HCT116 (cell line): ENCODE measurements around the gene ZNF239. TPM values are rescaled to one million over a fixed set of nuclear protein-coding genes. Genes with fewer than 3 reads are reported as not detected.
A peak's percentile ranks its signal among the peaks of the same experiment; 100 is the strongest.

Experiments used
- ATAC-seq: fragments of 200-7000 bp; cut with Tn5 transposase; 2 replicates; pipeline ENCODE4 v1.9.1; 2020; ENCODE audit warnings: mild to moderate bottlenecking, moderate library complexity
- BruUV-seq: library from RNA; stranded (reverse); fragments of 400-500 nt; replicated peaks from 2 replicates; lab custom pipeline; 2021; lab: Mats Ljungman, UMichigan
- CTCF ChIA-PET: fragments of 300-600 bp; sonication (Branson Sonifier 250); formaldehyde crosslinking; loops from one replicate; lab custom pipeline; 2021; ENCODE audit warnings: antibody characterized with exemption; lab: Charles Lee
- POLR2A ChIA-PET: fragments of 300-600, 350-600 bp; sonication (Branson Sonifier 250); formaldehyde crosslinking; loops from one replicate; lab custom pipeline; 2021; ENCODE audit warnings: antibody characterized with exemption; lab: Charles Lee
- RAD21 ChIA-PET, 2 experiments: fragments of 300-600 bp; sonication (Branson Sonifier 250); formaldehyde crosslinking; loops; one replicate each; lab custom pipeline; 2023; ENCODE audit warnings: low total read pairs in 2 of 2; ENCODE audit not compliant: uncharacterized antibody in 2 of 2, unreplicated experiment in 2 of 2, low non-redundant PET in 1 of 2; lab: Charles Lee
- DNase-seq: peaks from one replicate; pipeline ENCODE4 v3.0.0-alpha.2; 2010; ENCODE audit warnings: low read depth, low spot score
- H2AFZ ChIP-seq: fragments of 200-600 bp; shearing (Covaris generic), sonication (generic); 2 replicates; pipeline ENCODE4 v1.6.1; 2017; ENCODE audit warnings: low read depth, mixed run types, mixed read lengths, antibody characterized with exemption, low read length; ENCODE audit not compliant: poor library complexity, severe bottlenecking
- H3K27ac ChIP-seq: 2 replicates; pipeline ENCODE4 v1.5.1; 2012; ENCODE audit warnings: low read depth, low read length
- H3K27me3 ChIP-seq: fragments of 200-600 bp; sonication (generic); 2 replicates; pipeline ENCODE4 v1.6.1; 2016; ENCODE audit warnings: mixed run types, low read length, mixed read lengths; ENCODE audit not compliant: insufficient read depth
- H3K36me3 ChIP-seq, 2 experiments: fragments of 200-500 bp in 1 of 2; fragments of 200-600 bp in 1 of 2; sonication (Bioruptor generic) in 1 of 2; sonication (generic) in 1 of 2; 2 replicates each; pipeline versions ENCODE4 v1.5.1 to v1.6.1; 2014 to 2016; ENCODE audit warnings: low read length in 2 of 2, inconsistent platforms in 1 of 2, mixed read lengths in 1 of 2, mixed run types in 1 of 2; ENCODE audit not compliant: insufficient read depth in 2 of 2, control insufficient read depth in 1 of 2
- H3K4me1 ChIP-seq, 2 experiments: fragments of 200-600 bp in 1 of 2; sonication (generic) in 1 of 2; 2 replicates each; pipeline versions ENCODE4 v1.5.1 to v1.6.1; 2012 to 2017; ENCODE audit warnings: low read length in 2 of 2, inconsistent platforms in 1 of 2, mild to moderate bottlenecking in 1 of 2, mixed read lengths in 1 of 2, mixed run types in 1 of 2, moderate library complexity in 1 of 2; ENCODE audit not compliant: insufficient read depth in 2 of 2, control insufficient read depth in 1 of 2
- H3K4me2 ChIP-seq: fragments of 200-600 bp; sonication (generic); 2 replicates; pipeline ENCODE4 v1.6.1; 2017; ENCODE audit warnings: mixed run types, low read length, mixed read lengths
- H3K4me3 ChIP-seq, 2 experiments: fragments of 200-600 bp in 1 of 2; sonication (generic) in 1 of 2; replicated peaks in 1 of 2; 2 replicates each; pipeline ENCODE4 v1.5.1; 2011 to 2016; ENCODE audit warnings: low read length in 2 of 2, control low read depth in 1 of 2, low read depth in 1 of 2, mild to moderate bottlenecking in 1 of 2, mixed read lengths in 1 of 2, mixed run types in 1 of 2
- H3K79me2 ChIP-seq: fragments of 200-600 bp; sonication (generic); 2 replicates; pipeline ENCODE4 v1.6.1; 2017; ENCODE audit warnings: mild to moderate bottlenecking, mixed run types, low read length, moderate library complexity, mixed read lengths; ENCODE audit not compliant: insufficient read depth
- H3K9ac ChIP-seq: fragments of 200-600 bp; sonication (generic); 2 replicates; pipeline ENCODE4 v1.6.1; 2016; ENCODE audit warnings: low read length, mixed read lengths
- H3K9me2 ChIP-seq: fragments of 200-600 bp; sonication (generic), shearing (Covaris generic); 2 replicates; pipeline ENCODE4 v1.6.1; 2017; ENCODE audit warnings: mixed run types, mild to moderate bottlenecking, moderate library complexity; ENCODE audit not compliant: insufficient read depth
- H3K9me3 ChIP-seq, 2 experiments: fragments of 200-500 bp in 1 of 2; fragments of 200-600 bp in 1 of 2; sonication (Bioruptor generic) in 1 of 2; sonication (generic) in 1 of 2; 2 replicates each; pipeline ENCODE4 v1.6.1; 2014 to 2017; ENCODE audit warnings: low read length in 2 of 2, mixed read lengths in 2 of 2, inconsistent platforms in 1 of 2, low read depth in 1 of 2, mild to moderate bottlenecking in 1 of 2, mixed run types in 1 of 2, moderate library complexity in 1 of 2; ENCODE audit not compliant: control insufficient read depth in 1 of 2, insufficient read depth in 1 of 2
- H4K20me1 ChIP-seq: fragments of 200-600 bp; sonication (generic), shearing (Covaris generic); 2 replicates; pipeline ENCODE4 v1.6.1; 2017; ENCODE audit warnings: mixed run types, mild to moderate bottlenecking, moderate library complexity; ENCODE audit not compliant: insufficient read depth
- ELF1 ChIP-seq: IDR thresholded peaks from 2 replicates; pipeline ENCODE4 v1.6.1; 2012; ENCODE audit warnings: low read depth, borderline replicate concordance
- POLR2A ChIP-seq: IDR thresholded peaks from 2 replicates; pipeline ENCODE4 v1.7.0; 2011; ENCODE audit warnings: borderline replicate concordance; ENCODE audit not compliant: insufficient read depth, insufficient read length; ENCODE audit errors: extremely low read depth
- POLR2AphosphoS5 ChIP-seq: IDR thresholded peaks from 2 replicates; pipeline ENCODE4 v1.6.1; 2011; ENCODE audit warnings: mild to moderate bottlenecking, low read depth, low read length, moderate library complexity
- YY1 ChIP-seq: IDR thresholded peaks from 2 replicates; pipeline ENCODE4 v1.6.1; 2011; ENCODE audit warnings: low read length, low read depth, moderate library complexity, mild to moderate bottlenecking; ENCODE audit not compliant: insufficient replicate concordance; ENCODE audit errors: extremely low read depth
- intact Hi-C: fragments of 100-400 bp; cut with micrococcal nuclease; formaldehyde crosslinking; loops from 2 replicates; pipeline ENCODE4 v1.10.0; 2022
- total RNA-seq: library from RNA; stranded (reverse); gene quantifications from one replicate; pipeline ENCODE4 v1.2.1, GENCODE V29; 2021; ENCODE audit not compliant: unreplicated experiment
- TF ChIP-seq, protein P1 (sequence below): IDR thresholded peaks from 2 replicates; pipeline ENCODE4 v1.6.1; 2012
- TF ChIP-seq, protein P2 (sequence below): IDR thresholded peaks from 2 replicates; pipeline ENCODE4 v1.6.1; 2012; ENCODE audit warnings: low read depth

The ZNF239 gene
- total RNA-seq, 1 experiment from 2014 or later = 4.4 TPM

DNA sequence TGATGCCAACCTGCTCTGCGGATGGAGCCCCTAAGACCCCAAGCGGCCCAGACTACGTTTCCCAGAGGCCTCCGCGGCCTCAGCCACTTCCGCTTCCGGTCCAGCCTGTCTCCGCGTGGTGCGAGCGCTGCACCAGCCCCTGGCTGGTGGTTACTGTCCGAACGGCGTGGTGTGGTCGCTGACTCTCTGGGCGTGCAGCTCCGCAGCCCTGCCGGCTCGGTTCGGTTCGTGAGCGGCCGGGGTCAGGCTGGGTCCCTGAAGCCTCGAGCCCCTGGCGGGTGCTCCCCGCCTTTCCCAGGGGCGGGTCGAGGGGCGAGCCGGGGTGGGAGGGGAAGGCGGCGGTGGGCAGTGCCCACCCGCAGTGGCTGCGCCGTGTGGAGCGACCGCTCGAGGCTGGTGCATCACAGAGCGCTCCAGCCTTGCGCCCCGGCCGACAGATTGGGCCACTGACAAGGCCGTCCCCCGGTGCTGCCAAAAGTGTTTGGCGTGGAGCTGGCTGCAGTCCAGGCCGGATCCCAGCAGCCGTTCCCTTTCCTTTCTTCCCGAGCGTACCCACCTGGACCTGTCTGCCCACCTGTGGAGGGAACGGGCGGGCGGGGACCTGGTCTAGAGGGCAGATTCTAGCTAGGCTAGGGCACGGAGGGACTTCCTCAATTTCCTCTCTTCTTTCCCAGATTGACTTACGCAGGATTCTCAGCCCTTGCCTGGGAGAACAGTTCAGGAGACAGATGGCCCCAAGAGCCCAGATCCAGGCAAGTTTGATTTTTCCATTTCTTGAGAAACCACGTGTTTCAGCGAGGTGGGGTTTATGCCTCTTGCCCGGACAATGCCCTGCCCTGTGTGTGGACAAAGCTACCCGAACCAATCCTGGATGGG lies 32.1 kb upstream of the ZNF239 start, which contains the start of gene ZNF485:
ZNF485 (plus strand) TSS at position 116 of the 876 bp plus-strand sequence; CDS start at position 729, 613 bp downstream.
- H3K4me1 ChIP-seq = peaks cover 2 to 11% of the 10 kb centered on the region in 2 experiments; a peak in 2 of 4 replicates
- intact Hi-C loops = no loop called here
- H3K27me3 ChIP-seq = no peaks in the 10 kb centered on the region
- ChIA-PET POLR2A (no interaction called here), CTCF (no interaction called here), RAD21 (interaction anchor here in 1 of 2 experiments (0.6 kb wide), 1 partner anchor 157 kb away, joined by 3 read pairs; no protein-coding TSS in a partner anchor)
- TF ChIP-seq, protein P1, sequence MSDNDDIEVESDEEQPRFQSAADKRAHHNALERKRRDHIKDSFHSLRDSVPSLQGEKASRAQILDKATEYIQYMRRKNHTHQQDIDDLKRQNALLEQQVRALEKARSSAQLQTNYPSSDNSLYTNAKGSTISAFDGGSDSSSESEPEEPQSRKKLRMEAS = peak; percentile 93
- TF ChIP-seq POLR2A (peak; percentile 32), YY1 (no peak), POLR2AphosphoS5 (peak; percentile 87), ELF1 (peak; percentile 72)
- TF ChIP-seq, protein P2, sequence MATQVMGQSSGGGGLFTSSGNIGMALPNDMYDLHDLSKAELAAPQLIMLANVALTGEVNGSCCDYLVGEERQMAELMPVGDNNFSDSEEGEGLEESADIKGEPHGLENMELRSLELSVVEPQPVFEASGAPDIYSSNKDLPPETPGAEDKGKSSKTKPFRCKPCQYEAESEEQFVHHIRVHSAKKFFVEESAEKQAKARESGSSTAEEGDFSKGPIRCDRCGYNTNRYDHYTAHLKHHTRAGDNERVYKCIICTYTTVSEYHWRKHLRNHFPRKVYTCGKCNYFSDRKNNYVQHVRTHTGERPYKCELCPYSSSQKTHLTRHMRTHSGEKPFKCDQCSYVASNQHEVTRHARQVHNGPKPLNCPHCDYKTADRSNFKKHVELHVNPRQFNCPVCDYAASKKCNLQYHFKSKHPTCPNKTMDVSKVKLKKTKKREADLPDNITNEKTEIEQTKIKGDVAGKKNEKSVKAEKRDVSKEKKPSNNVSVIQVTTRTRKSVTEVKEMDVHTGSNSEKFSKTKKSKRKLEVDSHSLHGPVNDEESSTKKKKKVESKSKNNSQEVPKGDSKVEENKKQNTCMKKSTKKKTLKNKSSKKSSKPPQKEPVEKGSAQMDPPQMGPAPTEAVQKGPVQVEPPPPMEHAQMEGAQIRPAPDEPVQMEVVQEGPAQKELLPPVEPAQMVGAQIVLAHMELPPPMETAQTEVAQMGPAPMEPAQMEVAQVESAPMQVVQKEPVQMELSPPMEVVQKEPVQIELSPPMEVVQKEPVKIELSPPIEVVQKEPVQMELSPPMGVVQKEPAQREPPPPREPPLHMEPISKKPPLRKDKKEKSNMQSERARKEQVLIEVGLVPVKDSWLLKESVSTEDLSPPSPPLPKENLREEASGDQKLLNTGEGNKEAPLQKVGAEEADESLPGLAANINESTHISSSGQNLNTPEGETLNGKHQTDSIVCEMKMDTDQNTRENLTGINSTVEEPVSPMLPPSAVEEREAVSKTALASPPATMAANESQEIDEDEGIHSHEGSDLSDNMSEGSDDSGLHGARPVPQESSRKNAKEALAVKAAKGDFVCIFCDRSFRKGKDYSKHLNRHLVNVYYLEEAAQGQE = no peak
- H2AFZ ChIP-seq = peak within 1 kb of the TSS; percentile 19
- no peaks in the 10 kb centered on the region; a peak in 2 of 4 replicates for H3K36me3 ChIP-seq
- no peaks in the 10 kb centered on the region for H4K20me1 ChIP-seq
- H3K9ac ChIP-seq = peak within 1 kb of the TSS; percentile 69
- BruUV-seq = no TSS peak
- no peaks in the 10 kb centered on the region for H3K9me3 ChIP-seq
- DNase-seq = peak; percentile 32
- peak within 1 kb of the TSS; percentile 90 for H3K4me2 ChIP-seq
- no peaks in the 10 kb centered on the region for H3K9me2 ChIP-seq
- H3K79me2 ChIP-seq = no peaks in the 10 kb centered on the region
- ATAC-seq = peak; percentile 95
- peak within 1 kb of the TSS; percentile 50 to 65 for H3K4me3 ChIP-seq
- peak within 1 kb of the TSS; percentile 45; the same call in 1 of the 2 replicates for H3K27ac ChIP-seq
